Stimulated activated CD8-positive, alpha-beta memory T cell treated with anti-CD3 and anti-CD28 coated beads, Interleukin-7, amount 100 ng/mL, for 24 hours (primary cell): Measurements from ENCODE around the gene ACVRL1.

ENCODE experiments used
- DNase-seq: peaks from one replicate; pipeline ENCODE4 v3.0.0-alpha.2; 2020; ENCODE audit warnings: low read depth

The ACVRL1 gene

DNA sequence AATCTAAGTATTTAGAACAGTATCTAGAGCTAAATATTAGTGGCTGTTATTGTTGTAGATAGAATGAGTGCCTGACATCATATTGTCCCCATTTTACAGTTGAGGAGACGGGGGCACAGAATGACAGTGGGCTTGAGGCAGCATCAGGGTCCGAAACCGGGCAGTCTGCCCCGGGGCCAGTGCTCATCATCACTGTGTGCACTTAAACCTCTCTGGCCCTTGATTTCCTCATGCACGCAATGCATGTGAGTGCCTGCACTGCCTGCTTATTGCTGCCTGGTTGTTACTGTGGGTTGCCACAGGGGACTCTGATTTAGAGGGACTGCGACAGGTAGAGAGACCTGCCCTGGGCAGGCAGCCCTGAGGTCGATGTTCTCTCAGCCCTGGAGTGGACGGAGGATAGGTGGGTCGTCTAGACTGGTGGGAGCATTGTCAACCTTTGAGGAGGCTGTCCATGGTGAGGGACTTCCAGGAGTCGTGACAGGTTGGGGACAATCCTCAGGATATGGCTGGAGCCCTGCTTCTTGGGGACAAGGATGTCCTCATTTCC, 9.8 kb downstream of the ACVRL1 start:
- DNase-seq, result no peak

GRCh38 chr12:51917746-51918453, 10.6 kb downstream of the ACVRL1 start:
- DNase-seq, result no peak

DNA sequence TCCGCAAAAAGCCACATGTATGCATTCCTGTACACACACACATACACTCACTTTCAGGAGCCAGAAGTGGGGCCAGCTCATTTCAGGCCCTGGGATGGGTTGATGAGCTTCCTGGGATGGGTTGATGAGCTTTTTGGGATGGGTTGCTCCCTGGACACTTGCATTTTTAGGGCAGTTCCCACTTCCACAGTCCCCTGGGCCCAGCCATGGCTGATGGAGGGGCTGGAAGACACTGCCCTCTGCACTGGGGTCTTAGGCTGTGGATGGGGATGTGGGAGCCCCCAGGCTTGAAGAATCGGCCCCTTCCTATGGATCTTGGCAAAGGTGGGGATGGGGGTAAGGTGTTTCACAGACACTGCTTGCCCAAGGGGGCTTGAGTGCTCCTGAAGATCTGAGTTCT, 12.7 kb downstream of the ACVRL1 start:
- DNase-seq, result no peak

- DNase-seq, result no peak
These were observed 13.9 kb downstream of the ACVRL1 start for GRCh38 chr12:51921017-51921725.

GRCh38 chr12:51922146-51922545, 14.8 kb downstream of the ACVRL1 start:
- DNase-seq, result no peak

DNA sequence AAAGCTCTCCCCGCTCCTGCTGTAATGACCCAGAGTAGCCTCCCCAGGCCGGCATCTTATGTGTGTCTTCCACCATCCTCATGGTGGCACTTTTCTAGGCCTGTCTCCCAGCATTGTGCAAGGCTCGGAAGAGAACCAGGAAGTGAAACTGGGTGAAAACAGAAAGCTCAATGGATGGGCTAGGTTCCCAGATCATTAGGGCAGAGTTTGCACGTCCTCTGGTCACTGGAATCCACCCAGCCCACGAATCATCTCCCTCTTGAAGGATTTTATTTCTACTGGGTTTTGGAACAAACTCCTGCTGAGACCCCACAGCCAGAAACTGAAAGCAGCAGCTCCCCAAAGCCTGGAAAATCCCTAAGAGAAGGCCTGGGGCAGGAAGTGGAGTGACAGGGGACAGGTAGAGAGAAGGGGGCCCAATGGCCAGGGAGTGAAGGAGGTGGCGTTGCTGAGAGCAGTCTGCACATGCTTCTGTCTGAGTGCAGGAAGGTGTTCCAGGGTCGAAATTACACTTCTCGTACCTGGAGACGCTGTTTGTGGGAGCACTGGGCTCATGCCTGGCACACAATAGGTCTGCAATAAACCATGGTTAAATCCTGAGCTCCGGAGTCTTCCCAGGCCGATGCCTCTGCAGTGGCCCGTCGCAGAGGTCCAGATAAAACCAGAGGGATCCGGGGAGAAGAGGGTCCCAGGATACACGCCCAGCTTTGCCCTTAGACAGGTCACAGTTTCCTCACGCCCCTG, 15.6 kb downstream of the ACVRL1 start:
- no peak for DNase-seq

DNA sequence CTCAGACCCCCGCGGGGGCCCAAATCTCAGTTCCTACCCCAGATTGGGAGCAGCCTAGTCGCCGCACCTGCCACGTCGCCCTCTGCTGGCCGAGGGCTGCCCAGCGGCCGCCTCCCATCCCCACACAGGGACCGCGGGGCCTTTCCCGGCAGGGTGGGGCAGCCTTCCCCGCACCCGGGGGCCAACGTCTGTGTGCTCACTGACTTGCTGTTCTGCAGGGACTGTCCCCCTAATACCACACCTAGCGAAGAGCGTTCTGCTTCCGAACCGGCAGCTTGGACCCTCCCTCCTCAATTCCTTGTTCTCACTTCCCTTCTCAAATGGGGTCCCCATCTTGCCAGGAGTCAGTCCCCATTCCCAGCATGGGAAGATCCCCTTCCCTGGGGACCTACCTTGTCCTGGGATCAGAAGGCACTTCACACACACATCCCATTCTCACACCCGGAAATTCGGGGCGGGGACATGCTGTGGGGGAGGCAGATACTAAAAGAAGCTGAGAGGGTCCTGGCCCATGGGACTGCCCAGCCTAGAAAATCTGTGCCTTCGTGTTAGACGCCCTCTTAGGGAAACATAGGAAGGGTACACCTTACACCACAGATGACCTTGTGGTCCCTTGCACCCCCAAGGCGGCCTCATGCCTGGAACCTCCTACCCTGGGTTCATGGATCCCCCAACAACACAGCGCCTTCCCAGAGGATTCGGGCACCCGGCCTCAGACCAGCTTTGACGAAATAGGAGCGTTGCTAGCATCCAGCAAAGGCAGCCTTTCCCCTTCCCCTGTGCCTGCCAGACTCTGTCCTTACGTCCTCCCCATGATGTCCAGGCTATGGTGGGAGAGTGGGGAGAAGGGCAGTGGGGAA, 16.4 kb downstream of the ACVRL1 start:
- DNase-seq, result peak; percentile 18

GRCh38 chr12:51924551-51925319, 17.4 kb downstream of the ACVRL1 start:
- DNase-seq, result no peak

- DNase-seq, result no peak
These were observed 18.2 kb downstream of the ACVRL1 start for GRCh38 chr12:51925346-51926063.

DNA sequence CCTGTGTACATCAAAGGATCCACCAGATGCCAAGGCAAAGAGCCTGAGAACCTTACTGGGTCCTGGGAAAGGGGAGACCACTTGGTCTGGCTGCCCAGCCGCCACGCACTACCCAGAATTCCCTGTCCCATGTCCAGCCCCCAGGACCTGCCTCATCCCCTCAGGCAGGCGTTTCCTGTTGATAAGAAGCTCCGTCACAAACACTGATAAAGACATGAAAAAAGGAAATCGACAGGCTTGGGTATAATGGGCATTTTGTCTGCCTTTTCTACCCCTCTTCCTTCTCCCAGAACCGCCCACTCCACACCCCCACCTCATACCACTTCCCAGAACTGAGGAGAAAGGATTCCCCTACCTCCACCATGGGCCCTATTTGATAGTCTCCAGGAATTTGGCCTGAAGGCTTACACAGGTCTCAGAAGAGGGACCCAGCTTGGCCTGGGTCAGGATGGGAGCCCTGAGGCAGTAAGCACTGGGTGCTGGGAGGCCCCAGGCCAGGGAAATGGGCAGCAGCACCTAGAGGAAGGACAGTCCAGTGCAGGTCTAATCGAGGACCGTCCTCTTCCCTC, 18.8 kb downstream of the ACVRL1 start:
- no peak for DNase-seq

DNA sequence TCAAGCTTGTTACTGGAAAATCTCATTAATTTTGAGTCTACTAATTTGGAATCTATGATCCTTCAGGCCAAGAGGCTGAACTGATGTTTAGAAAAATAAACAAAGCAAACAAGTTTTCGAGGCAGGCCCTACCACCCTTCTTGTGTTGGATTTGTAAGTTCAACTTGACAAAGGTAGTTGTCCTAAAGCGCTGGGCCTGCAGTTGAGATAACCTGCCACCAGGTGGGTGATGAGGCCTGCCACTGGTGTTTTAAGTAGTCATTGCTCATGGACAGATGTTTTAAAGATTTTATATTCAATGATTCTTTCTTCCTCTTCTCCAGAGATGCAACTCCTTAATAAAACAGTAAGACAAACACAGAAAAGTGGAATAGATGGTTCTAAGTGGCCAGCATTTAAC, 19.4 kb downstream of the ACVRL1 start:
- DNase-seq, result no peak

GRCh38 chr12:51932218-51933076, 25.1 kb downstream of the ACVRL1 start:
- no peak for DNase-seq

- no peak for DNase-seq
These were observed 26.8 kb downstream of the ACVRL1 start for GRCh38 chr12:51934080-51934479.

- DNase-seq, result no peak
These were observed 30.6 kb downstream of the ACVRL1 start for GRCh38 chr12:51937926-51938325.

DNA sequence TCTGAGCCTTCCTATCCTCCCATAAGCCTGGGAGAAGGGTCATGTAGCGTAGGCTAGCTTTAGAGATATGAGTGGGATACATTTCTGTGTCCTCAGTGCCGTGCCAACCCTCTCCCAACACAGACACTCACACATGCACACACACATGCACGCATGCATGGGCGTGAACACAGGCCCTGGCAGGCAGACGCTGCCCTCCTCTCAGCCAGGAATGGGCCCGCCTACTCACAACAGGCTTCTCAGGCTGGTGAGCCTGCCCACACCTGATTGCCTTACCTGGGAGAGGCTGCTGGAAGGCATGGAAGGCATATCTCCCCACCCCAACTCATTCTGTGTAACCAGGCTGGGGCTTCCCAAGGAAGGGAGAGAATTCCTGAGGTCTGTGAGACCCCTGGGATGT, 31.4 kb downstream of the ACVRL1 start:
- DNase-seq, result no peak

- no peak for DNase-seq
These were observed 33.8 kb downstream of the ACVRL1 start for GRCh38 chr12:51941011-51941581.

- DNase-seq, result no peak
These were observed 34.3 kb downstream of the ACVRL1 start for GRCh38 chr12:51941604-51942003.

GRCh38 chr12:51942056-51942455, 34.8 kb downstream of the ACVRL1 start:
- no peak for DNase-seq
